D721Med (cell line): ENCODE results near the gene COL26A1.

Source experiments
- DNase-seq: peaks from one replicate; pipeline ENCODE4 v3.0.0; 2011; ENCODE audit warnings: low spot score; ENCODE audit not compliant: insufficient read length
- FAIRE-seq: peaks from 2 replicates; lab custom pipeline; 2011; peaks lifted over from hg19 to GRCh38; lab: Jason Lieb, UNC
- TF ChIP-seq, protein P1 (sequence below): IDR thresholded peaks from 2 replicates; pipeline ENCODE4 v1.5.1; 2012; ENCODE audit warnings: mild to moderate bottlenecking, control low read depth; ENCODE audit not compliant: insufficient read depth; ENCODE audit errors: missing control alignments

COL26A1 gene

DNA sequence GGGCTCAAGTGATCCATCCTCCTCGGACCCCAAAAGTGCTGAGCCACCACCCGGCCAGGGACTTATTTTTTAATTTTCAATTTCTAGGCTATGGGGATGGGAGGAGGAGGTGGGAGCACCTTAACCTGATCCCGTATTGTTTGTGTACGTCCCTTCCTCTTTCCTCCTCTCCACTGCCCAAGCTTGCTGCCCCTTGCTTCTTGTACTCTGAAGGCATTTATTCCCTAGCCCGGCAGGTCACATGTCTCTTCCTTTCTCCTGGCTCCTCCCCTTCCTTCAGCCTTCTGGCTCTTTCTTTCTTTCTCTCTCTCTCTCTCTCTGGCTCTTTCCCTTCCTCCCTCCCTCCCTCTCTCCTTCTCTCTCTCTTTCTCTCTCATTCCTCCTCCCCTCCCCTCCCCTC is 56.0 kb downstream of the COL26A1 start:
- TF ChIP-seq, protein P1, sequence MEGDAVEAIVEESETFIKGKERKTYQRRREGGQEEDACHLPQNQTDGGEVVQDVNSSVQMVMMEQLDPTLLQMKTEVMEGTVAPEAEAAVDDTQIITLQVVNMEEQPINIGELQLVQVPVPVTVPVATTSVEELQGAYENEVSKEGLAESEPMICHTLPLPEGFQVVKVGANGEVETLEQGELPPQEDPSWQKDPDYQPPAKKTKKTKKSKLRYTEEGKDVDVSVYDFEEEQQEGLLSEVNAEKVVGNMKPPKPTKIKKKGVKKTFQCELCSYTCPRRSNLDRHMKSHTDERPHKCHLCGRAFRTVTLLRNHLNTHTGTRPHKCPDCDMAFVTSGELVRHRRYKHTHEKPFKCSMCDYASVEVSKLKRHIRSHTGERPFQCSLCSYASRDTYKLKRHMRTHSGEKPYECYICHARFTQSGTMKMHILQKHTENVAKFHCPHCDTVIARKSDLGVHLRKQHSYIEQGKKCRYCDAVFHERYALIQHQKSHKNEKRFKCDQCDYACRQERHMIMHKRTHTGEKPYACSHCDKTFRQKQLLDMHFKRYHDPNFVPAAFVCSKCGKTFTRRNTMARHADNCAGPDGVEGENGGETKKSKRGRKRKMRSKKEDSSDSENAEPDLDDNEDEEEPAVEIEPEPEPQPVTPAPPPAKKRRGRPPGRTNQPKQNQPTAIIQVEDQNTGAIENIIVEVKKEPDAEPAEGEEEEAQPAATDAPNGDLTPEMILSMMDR, result no peak
- no peak for FAIRE-seq
- DNase-seq, result no peak

DNA sequence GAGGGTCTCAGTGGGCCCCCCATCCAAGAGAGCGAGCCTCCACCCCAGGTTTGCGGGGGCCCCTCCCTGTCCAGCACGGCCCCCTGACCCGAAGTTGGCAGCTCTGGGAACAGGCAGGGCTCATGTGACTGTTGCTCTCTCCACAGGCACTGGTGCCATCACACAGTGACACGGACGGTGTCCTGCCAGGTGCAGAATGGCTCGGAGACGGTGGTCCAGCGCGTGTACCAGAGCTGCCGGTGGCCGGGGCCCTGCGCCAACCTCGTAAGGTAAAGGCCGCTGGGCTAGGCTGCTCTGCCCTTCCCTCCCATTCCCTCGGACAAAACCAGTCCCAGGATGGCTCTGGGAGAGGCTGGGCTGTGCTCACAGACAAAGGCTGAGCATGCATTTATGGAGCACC is 57.2 kb downstream of the COL26A1 start:
- TF ChIP-seq, protein P1, result no peak
- no peak for FAIRE-seq
- no peak for DNase-seq

DNA sequence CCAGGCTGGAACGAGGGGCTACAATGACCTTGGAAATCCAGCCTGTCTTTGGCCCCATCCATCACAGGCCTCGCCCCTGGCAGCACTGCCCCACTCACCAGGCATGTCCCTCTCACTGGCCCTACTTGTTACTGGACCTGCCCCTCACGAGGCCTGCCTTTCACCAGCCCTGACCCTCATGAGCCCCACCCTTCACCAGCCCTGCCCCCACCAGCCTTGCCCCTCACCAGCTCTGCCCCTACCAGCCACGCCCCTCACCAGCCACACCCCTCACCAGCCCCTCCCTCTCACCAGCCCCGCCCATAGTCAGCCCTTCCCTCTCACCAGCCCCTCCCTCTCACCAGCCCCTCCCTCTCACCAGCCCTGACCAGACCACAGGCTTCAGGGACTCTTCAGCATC is 57.8 kb downstream of the COL26A1 start:
- TF ChIP-seq, protein P1, result no peak
- DNase-seq, result no peak

DNA sequence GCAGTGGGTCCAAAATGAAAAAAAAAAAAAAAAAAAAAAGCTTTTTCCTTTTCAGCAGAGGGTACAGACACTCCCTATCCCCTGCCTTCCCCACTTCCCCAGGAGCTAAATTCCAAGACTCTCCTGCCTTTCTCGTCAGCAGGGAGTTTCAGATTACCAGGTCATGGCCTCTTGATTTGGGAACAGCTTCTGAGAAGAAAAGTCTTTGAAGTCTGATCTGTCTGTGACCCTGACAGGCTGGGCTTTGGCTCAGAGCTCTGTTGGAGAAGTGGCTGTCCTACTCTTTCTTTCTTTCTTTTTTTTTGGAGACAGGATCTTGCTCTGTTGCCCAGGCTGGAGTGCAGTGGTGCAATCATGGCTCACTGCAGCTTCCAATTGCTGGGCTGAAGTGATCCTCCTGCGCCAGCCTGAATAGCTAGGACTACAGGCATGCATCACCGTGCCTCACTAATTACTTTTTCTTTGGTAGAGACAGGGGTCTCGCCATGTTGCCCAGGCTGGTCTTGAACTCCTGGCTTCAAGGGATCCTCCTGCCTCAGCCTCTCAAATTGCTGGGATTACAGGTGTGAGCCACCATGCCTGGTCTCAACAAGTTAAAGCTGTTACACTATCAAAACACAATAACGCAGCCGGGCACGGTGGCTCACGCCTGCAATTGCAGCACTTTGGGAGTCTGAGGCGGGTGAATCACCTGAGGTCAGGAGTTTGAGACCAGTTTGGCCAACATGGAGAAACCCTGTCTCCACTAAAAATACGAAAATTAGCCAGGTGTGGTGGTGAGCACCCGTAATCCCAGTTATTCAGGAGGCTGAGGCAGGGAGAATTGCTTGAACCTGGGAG is 59.9 kb downstream of the COL26A1 start:
- no peak for FAIRE-seq
- TF ChIP-seq, protein P1, result no peak
- no peak for DNase-seq

More for the DNA sequence above, 57.8 kb downstream of the COL26A1 start:
- no peak for FAIRE-seq

DNA sequence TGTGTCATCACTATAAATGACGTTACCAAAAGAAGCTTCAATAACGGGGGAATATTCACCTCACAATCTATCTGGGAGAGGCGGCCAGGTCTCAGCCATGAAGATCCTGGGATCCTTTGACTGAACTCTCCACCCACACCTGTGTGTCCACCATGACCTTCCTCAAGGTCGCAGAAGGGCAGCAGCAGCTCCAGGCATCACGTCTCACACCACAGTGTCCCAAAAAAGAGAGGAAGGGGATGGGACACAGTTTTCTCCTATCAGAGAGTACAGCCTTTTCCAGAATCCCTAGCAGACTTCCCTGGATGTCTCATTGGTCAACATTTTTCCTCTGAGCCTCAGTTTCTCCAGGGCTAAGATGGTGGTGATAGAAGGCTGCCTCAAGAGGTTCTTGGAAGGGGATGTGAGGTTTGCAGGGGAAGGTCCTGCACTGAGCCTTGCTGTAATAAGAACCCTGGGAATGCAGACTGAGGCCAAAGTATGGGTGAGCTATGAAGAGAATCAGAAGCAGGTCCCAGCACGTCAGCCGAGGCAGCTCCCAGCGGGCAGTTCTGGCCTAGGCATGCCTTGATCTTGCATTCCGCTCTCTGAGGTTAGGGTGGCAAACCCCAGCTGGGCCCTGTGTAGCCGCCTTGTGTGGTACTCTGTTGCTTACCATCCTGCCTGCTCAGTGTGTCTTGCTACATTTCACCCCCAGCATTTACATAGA is 63.8 kb downstream of the COL26A1 start:
- DNase-seq (no peak), FAIRE-seq (no peak)
- TF ChIP-seq, protein P1, result no peak

DNA sequence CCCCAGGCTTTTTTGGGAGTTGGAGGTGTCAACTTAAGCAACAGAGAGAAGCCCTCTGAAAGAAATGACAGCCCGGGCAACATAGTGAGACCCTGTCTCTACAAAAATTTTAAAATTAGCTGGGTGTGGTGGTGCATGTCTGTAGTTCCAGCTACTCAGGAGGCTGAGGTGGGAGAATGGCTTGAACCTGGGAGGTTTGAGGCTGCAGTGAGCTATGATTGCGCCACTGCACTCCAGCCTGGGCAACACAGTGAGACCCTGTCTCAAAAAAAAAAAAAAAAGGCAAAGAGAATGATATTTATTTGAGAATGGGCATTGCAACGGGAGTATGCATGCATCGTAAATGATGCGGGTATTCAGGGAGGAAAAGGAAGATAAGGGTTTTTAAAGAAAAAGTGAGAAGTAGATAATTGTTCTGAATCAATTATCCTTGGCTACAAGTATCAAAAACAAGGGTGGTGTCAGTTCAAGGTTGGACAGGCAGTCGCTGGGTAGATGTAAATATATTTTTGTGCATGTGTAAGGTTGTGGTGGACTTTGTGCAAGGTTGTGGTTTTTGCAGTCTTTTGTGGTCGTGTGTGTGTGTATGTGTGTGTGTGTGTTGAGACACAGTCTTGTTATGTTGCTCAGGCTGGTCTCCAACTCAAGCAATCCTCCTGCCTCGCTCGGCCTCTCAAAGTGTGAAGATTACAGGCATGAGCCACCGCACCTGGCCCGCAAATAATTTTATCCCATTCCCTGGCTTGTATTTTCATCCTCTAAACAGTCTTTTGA is 65.6 kb downstream of the COL26A1 start:
- no peak for FAIRE-seq
- TF ChIP-seq, protein P1, result no peak

More for the DNA sequence above, 65.6 kb downstream of the COL26A1 start:
- no peak for DNase-seq
